Hematopoietic multipotent progenitor cell (in vitro differentiated cells): ENCODE measurements around the gene PRICKLE4. TPM values are rescaled to one million over a fixed set of nuclear protein-coding genes. Genes with fewer than 3 reads are reported as not detected.
"Not testable (repeated sequence)": the region's sequence is repeated elsewhere in the genome, so short reads cannot be mapped to it uniquely, and the experiment has no call there.

Source experiments
- DNase-seq, 3 donors: peaks; one replicate each; pipeline ENCODE4 v3.0.0-alpha.2; 2011 to 2015; ENCODE audit warnings: low read depth in 2 of 3, low spot score in 2 of 3
- total RNA-seq: library from RNA; depleted of rRNA; stranded (reverse); fragments of >200 nt; gene quantifications from one replicate; pipeline ENCODE4 v1.2.3, GENCODE V29; 2012

PRICKLE4 gene
- total RNA-seq, 1 donor, result 4.6 TPM

DNA sequence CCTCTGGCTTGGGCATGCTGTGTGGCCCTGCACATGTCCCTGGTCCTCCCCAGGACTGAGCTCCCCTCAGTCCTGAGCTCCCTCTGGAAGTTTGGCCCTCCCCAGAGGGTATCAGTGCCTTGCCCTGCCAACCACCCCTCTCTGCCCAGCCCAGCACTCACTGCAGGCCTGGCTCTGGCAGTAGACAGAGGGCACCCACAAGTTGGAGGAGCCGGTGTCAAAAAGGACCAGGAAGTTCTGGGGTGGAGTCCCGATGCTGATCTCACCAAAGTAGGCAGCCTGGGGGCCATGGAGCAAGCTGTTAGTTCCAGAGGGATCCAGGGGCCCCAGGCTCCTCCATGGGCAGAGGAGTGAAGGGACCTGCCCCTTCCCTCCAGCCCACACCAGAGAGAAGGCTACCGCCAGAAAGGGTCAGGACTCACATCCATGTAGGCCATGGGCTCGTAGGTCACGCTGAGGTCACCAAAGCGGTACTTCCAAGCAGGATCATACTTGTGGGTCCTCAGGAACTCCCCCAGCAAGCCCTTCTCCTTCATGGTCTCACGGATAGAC, 36.3 kb upstream of the PRICKLE4 start:
- no peak for DNase-seq

DNA sequence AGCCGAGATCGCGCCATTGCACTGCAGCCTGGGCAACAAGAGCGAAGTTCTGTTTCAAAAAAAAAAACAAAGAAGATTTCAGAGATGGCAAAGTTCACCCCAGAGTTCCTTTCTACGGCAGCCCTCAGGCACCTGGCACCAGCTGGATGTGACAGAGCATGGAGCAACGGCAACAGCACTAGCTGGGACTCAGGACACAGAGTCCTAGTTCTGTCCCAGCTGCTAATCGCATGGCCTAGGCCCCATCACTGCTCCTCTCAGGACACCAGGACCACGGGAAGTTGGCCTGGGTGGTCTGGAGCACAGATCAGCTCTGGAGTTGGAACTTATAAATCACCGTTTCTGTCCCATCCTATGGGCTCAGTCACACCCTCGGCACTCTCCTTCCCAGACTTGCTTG, 34.5 kb upstream of the PRICKLE4 start:
- DNase-seq, result no peak

GRCh38 chr6:41747256-41748101, 33.1 kb upstream of the PRICKLE4 start, which contains the start of gene PGC:
TSS of gene PGC (minus strand) at chr6:41747397. CDS start at chr6:41747334, 63 bp downstream.
- DNase-seq, result no peak

DNA sequence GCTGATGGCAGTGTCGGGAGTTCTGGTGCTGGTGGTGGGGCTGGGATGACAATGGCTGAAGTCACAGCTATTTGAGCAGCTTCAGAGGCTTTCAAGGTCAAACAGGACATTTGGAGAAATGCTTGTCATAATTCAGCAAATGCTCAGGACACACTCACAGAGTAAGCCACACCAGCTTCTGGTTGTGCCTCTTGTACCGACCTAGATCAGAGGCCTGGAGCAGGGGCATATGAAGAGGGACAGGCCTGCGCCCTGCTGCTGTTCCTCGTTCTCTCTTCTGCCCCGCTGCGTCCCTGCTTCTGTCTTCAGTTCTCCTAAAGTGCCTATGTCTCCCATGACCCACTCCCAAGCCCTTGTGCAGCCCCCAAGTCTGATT, 32.5 kb upstream of the PRICKLE4 start:
- no peak for DNase-seq

DNA sequence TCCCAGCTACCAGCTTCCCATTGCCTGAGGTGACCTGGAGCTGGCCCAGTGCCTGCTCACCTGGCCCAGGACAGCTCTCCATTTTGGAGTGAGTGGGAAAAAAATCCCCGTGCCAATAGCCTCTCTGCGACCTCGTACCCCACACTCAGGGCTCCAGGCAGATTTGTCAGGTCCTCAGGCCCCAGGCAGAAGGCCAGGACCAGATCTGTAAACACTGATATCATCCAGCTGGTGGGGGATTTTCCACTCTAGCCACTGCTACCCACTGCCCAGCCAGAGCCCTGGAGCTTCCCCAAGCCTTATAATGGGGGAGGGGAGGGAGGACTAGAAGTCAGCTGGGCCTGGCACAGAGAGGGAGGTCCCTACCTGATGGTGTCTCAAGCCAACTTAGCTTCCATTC, 32.0 kb upstream of the PRICKLE4 start:
- DNase-seq, result no peak

DNA sequence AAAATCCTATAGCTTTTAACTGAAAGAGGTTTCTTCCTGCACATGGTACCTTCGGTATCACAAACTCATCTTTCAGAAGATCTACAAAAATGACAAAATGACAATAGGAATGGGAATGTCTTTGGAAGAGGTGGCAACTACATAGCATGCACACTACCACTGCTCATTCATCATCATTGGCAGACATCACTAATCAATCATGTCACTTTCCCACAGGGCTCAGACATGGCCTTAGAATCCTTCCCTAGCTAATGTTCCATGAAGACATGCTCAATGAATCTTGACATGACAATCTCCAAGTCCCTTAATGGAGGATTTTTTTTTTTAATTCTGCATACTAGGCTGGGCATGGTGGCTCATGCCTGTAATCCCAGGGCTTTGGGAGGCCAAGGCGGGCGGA, 30.2 kb upstream of the PRICKLE4 start:
- DNase-seq, result no peak

DNA sequence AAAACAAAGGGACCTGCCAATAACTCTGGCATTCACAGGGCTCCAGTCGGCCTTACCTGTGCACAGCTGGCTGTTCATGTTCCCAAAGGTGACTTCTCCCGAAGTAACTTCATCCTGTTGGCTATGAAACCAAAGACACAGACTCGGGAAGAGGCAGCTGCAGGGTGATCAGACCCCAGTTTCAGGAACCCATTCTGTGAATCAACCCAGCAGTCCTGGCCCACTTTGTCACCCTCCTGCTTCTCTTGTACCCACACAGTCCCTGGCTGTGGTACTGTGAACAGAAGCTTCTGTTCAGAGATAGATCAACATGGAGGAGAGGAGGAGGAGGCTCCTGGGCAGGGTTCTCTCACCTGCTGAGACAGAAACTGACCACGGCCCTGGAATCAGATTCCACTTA, 24.7 kb upstream of the PRICKLE4 start:
- DNase-seq, result no peak

DNA sequence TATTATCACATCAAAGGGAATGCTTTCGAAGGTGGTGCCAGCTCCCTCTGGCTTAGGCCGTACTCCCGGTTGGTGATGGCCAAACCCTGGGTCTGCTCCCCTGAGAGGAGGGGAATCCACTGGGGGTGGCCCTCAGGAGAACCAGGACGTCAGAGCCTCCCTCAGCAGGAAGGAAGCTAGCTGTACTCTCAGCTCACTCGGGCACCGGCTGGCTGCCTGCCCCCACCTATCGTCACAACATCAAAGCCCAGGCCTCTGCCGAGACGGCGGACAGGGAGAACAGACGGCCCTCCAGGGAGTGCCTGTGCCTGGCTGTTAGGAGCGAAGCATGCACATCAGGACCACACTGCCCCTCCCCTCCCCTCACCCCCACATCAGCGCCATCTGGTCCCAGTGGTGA, 24.2 kb upstream of the PRICKLE4 start:
- peak in 1 of 3 donors; percentile 38 for DNase-seq

- DNase-seq, result no peak
These were observed 23.3 kb upstream of the PRICKLE4 start for GRCh38 chr6:41757271-41757670.

GRCh38 chr6:41757931-41758640, 22.5 kb upstream of the PRICKLE4 start:
- DNase-seq, result no peak

DNA sequence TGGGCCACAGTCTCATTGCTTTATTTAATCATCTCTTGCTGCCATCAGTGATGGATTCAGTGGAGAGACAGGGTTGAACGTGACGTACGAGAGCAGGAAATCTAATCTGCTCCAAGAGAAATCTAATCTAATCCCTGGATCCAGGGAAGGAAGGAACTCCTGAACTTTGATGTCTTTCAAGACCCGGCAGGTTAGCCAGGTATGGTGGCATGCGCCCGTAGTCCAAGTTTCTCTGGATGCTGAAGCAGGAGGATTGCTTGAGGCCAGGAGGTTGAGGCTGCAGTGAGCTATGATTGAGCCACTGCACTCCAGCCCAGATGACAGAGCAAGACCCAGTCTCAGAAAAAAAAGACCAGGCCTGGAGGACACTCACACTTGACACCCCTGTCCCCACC, 21.9 kb upstream of the PRICKLE4 start:
- DNase-seq, result no peak

GRCh38 chr6:41759106-41759904, 21.3 kb upstream of the PRICKLE4 start:
- no peak for DNase-seq

DNA sequence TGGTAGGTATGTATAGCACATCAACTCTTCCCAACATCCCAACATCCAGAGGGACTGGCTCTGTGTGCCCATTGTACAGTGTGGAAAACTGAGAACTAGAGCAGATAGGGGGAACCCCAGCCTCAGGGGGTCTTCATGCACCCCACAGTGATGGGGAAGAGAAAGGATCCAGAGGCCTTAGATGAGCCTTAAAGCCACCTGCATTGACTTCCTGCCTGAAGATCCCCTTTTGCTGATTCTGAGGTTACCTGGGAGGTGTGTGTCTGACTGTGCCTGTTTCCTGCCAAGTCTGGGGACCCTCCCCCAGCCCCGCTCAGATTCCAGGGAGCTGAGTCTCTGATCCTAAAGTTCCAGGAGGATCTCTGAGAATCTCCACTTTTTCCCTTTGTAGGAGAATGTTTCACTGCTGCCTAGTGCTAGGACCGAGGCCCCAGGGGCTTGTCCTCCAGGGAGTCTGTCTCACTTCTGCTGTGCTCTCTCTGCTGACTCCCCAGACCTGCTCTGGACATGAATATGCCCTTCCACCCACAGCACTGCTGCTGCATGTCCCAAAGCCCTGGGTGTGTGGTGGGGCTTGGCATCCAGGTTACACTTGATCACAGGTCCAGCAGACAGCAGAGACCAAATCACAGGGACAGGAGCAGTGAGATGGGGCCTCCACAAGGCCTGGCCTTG, 20.5 kb upstream of the PRICKLE4 start:
- no peak for DNase-seq

GRCh38 chr6:41763470-41763869, 17.1 kb upstream of the PRICKLE4 start:
- peak in 2 of 3 donors; percentile 31 to 71 for DNase-seq

- DNase-seq, result not testable (repeated sequence)
These were observed 14.4 kb upstream of the PRICKLE4 start for GRCh38 chr6:41766043-41766664.

DNA sequence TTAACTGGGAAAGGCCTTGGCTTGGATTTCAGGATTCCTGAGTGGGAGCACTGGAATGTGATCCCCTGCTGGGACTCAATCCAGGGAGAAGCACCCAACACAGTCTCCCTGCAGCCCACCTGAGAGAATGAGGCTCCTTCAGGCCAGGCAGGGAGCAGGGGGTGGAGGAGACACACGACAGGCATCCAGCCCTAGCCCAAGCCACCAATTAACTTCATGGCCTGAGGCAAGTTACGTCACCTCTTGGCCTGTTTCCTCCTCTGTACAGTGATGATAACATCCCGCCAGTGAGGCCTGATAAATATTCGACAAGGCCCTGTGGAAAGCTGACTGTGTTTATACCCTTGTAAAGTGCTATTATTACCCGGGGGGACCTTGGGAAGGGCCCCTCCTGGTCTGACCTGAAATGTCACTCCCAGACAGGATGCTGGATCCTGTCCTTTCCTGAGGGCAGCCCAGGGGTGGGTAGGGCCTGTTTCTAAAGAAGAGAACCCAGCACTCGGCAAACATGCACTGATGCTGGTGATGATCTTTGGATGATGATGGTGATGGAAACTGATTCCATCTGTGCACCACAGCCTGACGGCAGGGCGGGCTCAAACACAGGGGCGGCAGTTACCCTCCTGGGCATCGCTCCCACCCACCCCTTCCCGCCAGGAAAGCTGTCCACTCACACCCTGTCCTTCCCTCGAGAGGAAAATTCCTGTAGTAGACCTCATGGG, 13.3 kb upstream of the PRICKLE4 start:
- peak in 2 of 3 donors; percentile 77 to 89 for DNase-seq

DNA sequence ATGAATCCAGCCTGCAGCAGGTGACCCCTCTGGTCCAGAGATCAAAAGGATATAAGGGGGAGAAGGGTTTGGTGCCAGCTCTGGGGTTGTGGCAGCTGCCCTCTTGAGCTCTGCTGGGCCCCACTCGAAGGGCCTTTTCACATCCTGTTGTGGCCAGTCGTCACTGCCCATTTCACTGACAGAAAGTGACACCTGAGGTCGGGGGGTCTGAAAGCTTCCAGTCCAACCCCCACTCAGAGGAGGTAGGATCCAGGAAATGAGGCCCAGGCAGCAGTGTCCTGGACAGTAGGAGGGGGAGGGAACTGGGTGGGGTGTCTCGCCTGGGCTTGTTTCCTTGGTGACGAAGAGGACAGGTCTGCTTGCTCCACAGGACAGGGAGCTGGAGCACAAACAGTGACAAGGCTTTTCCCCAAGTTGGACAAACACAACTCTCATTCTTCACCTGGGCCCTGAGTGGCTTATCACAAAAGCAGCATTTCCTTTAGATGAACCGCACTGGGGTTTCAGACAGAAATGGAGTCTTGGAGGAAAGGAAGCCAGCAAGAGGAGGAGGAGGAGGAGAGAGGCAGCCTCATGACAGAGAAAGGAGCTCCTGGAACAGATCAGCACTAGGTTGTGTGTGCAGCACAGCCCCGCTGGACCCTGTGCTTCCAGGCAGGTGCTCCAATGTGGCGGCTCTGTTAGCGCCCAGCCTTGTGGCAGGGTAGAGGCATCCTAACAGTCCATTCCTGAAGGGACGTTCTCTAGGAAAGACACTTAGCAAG, 11.9 kb upstream of the PRICKLE4 start:
- DNase-seq, result peak in 2 of 3 donors; percentile 71 to 84

DNA sequence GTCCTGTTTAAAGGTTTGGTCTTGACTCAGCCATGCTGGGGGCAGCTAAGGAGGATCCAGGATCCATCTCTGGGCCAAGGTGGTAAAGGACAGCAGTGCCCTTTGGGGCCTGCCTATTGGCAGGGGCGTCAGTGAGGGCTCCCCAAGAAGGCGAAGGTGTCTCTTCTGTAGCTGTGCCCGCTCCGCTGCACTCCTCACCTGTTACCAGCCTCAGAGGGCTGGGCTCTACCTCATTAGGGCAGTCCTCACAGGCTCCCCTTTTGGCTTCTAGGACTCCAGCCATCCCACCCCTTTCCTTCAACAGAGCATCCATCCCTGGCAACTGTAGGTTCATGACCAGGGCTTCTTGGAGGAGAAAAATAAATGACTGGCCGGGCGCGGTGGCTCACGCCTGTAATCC, 11.2 kb upstream of the PRICKLE4 start:
- no peak for DNase-seq
